RWPE2 (cell line): ENCODE measurements around the gene INPP5A.

Experiments
- ATAC-seq: fragments of 200-7000 bp; cut with Tn5 transposase; 3 replicates; pipeline ENCODE4 v1.9.1; 2021; ENCODE audit warnings: low read depth
- DNase-seq: peaks from one replicate; pipeline ENCODE4 v3.0.0-alpha.2; 2020; ENCODE audit warnings: low spot score
- H3K27ac ChIP-seq: fragments of 450-650 bp; 2 replicates; pipeline ENCODE4 v1.5.1; 2017; ENCODE audit warnings: mild to moderate bottlenecking; ENCODE audit not compliant: poor library complexity, severe bottlenecking
- H3K27me3 ChIP-seq: fragments of 250-450 bp; sonication (Bioruptor Pico); 2 replicates; pipeline ENCODE4 v1.5.1; 2021; ENCODE audit warnings: mild to moderate bottlenecking, moderate library complexity; ENCODE audit not compliant: insufficient read depth, poor library complexity, severe bottlenecking
- H3K36me3 ChIP-seq: fragments of 250-450 bp; sonication (Bioruptor Pico); 2 replicates; pipeline ENCODE4 v1.5.1; 2020; ENCODE audit warnings: low read depth, mild to moderate bottlenecking, moderate library complexity
- H3K4me1 ChIP-seq: fragments of 250-450 bp; sonication (Bioruptor Pico); 2 replicates; pipeline ENCODE4 v1.5.1; 2021; ENCODE audit warnings: mild to moderate bottlenecking, moderate library complexity; ENCODE audit not compliant: insufficient read depth, poor library complexity, severe bottlenecking
- H3K4me3 ChIP-seq: fragments of 250-450 bp; sonication (Bioruptor Pico); 2 replicates; pipeline ENCODE4 v1.5.1; 2021; ENCODE audit warnings: mild to moderate bottlenecking, moderate library complexity; ENCODE audit not compliant: severe bottlenecking
- H3K9me3 ChIP-seq: fragments of 250-450 bp; sonication (Bioruptor Pico); 2 replicates; pipeline ENCODE4 v1.5.1; 2021; ENCODE audit warnings: mild to moderate bottlenecking, moderate library complexity; ENCODE audit not compliant: severe bottlenecking
- CTCF ChIP-seq: fragments of 450-650 bp; IDR thresholded peaks from one replicate; pipeline ENCODE4 v1.5.1; 2017; ENCODE audit warnings: mild to moderate bottlenecking, moderate library complexity; ENCODE audit not compliant: poor library complexity, severe bottlenecking

The INPP5A gene

GRCh38 chr10:132588301-132589013 lies 50.9 kb downstream of the INPP5A start:
- H3K4me1 ChIP-seq, result peaks cover 11% of the 10 kb centered on the region

GRCh38 chr10:132589015-132589414 lies 51.4 kb downstream of the INPP5A start:
- Histone ChIP-seq H3K4me1 (peaks cover 11% of the 10 kb centered on the region), H3K27me3 (no peaks in the 10 kb centered on the region), H3K9me3 (no peaks in the 10 kb centered on the region), H3K36me3 (no peaks in the 10 kb centered on the region), H3K4me3 (no peak overlapping the region), H3K27ac (no peak overlapping the region)
- TF ChIP-seq CTCF, result no peak
- DNase-seq (no peak), ATAC-seq (no peak)

More at GRCh38 chr10:132588301-132589013, 50.9 kb downstream of the INPP5A start:
- no peaks in the 10 kb centered on the region for H3K36me3 ChIP-seq
- H3K9me3 ChIP-seq, result no peaks in the 10 kb centered on the region
- no peaks in the 10 kb centered on the region for H3K27me3 ChIP-seq
- H3K4me3 ChIP-seq, result no peak overlapping the region
- DNase-seq (no peak), ATAC-seq (no peak)
- H3K27ac ChIP-seq, result no peak overlapping the region
- TF ChIP-seq CTCF, result no peak

GRCh38 chr10:132589681-132590080 lies 52.1 kb downstream of the INPP5A start:
- ATAC-seq (no peak), DNase-seq (no peak)
- Histone ChIP-seq H3K9me3 (no peaks in the 10 kb centered on the region), H3K4me1 (peaks cover 11% of the 10 kb centered on the region), H3K4me3 (no peak overlapping the region), H3K36me3 (no peaks in the 10 kb centered on the region), H3K27ac (no peak overlapping the region), H3K27me3 (no peaks in the 10 kb centered on the region)
- TF ChIP-seq CTCF, result no peak

- H3K27ac ChIP-seq, result no peak overlapping the region
- no peak for ATAC-seq
- no peak for TF ChIP-seq CTCF
Measured at GRCh38 chr10:132590094-132590751, 52.6 kb downstream of the INPP5A start.

GRCh38 chr10:132590752-132591121 lies 53.1 kb downstream of the INPP5A start:
- no peak overlapping the region for H3K27ac ChIP-seq
- H3K4me3 ChIP-seq, result no peak overlapping the region
- peaks cover 11% of the 10 kb centered on the region for H3K4me1 ChIP-seq

More at GRCh38 chr10:132590094-132590751, 52.6 kb downstream of the INPP5A start:
- no peaks in the 10 kb centered on the region for H3K27me3 ChIP-seq
- no peak overlapping the region for H3K4me3 ChIP-seq
- H3K9me3 ChIP-seq, result no peaks in the 10 kb centered on the region
- H3K36me3 ChIP-seq, result no peaks in the 10 kb centered on the region
- peaks cover 11% of the 10 kb centered on the region for H3K4me1 ChIP-seq
- no peak for DNase-seq

More at GRCh38 chr10:132590752-132591121, 53.1 kb downstream of the INPP5A start:
- TF ChIP-seq CTCF, result no peak
- H3K27me3 ChIP-seq, result no peaks in the 10 kb centered on the region
- H3K9me3 ChIP-seq, result no peaks in the 10 kb centered on the region
- ATAC-seq (peak; percentile 10; the same call in 1 of the 3 replicates), DNase-seq (no peak)
- no peaks in the 10 kb centered on the region for H3K36me3 ChIP-seq
